HG03097 (cell line): Measurements from ENCODE around the gene RHBDD1.
A peak's percentile ranks its signal among the peaks of the same experiment; 100 is the strongest.
"Not testable (repeated sequence)": the region's sequence is repeated elsewhere in the genome, so short reads cannot be mapped to it uniquely, and the experiment has no call there.

Experiments
- ATAC-seq: cut with Tn5 transposase; IDR thresholded peaks from one replicate; pipeline ENCODE4 v1.9.1; 2021; ENCODE audit not compliant: unreplicated experiment, low FRiP score

RHBDD1 gene

DNA sequence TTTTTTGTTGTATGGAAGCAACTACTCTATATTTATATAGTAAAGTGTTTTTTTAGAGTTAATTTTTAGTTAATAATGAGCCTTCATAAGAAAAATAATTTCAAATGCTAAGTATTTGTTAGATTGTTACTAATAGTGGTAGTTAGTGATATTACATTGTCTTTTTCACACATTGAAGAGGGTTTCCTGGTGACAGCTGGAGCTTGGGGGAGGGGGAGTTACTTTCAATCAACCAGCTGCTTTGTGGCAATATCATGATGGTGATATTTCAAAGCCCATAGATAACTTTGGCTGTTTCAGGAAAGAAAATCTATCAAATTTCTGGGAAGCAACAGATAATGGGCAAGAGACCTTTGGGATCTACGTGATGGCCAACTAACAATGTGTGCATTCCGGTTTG is 4.1 kb downstream of the RHBDD1 start:
- no peak for ATAC-seq

DNA sequence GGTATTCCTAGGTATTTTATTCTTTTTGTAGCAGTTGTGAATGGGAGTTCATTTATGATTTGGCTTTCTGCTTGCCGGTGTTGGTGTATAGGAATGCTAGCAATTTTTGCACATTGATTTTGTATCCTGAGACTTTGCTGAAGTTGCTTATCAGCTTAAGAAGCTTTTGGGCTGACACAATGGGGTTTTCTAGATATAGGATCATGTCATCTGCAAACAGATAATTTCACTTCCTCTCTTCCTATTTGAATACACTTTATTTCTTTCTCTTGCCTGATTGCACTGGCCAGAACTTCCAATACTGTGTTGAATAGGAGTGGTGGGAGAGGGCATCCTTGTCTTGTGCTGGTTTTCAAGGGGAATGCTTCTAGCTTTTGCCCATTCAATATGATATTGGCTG is 7.1 kb downstream of the RHBDD1 start:
- not testable (repeated sequence) for ATAC-seq

- ATAC-seq, result peak; percentile 61
These were observed 9.7 kb downstream of the RHBDD1 start for GRCh38 chr2:226845386-226846116.

DNA sequence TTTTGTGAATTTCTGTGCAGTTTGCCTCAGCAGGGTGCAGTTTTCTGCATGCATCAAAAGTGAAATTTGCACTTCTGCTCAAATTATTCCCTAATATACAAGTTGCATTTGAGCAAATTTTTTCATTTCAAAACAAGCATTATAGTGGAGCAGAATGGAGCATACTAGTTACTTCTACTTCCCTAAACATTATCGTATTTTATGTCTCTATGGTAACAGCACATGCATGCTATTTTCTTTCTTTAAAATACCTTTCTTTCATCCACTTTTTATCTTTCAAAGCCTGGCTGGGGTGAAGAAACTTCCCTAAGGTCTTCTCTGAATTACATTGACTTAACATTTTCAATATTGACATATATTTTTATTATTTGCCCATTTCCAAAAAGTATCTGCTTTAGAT is 11.2 kb downstream of the RHBDD1 start:
- ATAC-seq, result no peak

GRCh38 chr2:226847511-226847910 is 11.7 kb downstream of the RHBDD1 start:
- ATAC-seq, result no peak

GRCh38 chr2:226849349-226849748 is 13.5 kb downstream of the RHBDD1 start:
- no peak for ATAC-seq

GRCh38 chr2:226850024-226850423 is 14.2 kb downstream of the RHBDD1 start:
- ATAC-seq, result no peak

DNA sequence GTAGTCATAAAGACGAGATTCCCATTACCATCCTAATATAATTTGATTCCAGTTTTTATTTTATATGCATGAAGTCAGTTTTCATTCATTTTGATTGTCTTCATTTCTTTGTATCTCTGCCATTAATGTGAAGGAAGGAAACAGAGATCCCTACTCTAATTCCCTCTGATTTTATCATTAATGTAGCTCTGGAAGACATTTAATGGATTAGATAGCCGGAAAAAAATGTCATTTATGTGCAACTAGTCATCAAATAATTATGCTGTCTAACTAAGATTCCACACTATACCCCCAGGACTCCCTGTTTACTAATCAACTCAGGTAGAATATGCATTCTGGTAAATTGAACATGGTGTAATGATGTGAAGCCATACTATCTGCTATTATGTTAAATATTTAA is 19.9 kb downstream of the RHBDD1 start:
- ATAC-seq, result no peak

DNA sequence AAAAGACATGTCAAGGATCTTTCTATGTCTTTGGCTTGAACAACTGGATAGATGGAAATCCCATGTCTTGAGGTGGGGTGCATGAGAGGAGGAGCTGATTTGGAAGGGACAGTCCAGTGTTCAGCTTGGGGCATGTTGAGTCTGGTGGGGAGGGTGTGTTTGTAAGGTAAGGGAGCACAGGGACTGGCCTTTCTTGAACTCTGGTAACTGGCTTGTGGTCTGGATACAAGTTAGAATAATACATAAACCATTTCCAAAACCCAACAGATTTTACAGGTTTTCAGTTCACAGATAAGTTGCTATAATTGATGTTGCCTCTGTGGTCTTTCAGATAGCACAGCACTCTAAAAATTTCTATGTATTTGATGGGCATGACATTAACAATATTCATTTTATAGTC is 24.2 kb downstream of the RHBDD1 start:
- ATAC-seq, result peak; percentile 49

GRCh38 chr2:226862623-226863022 is 26.8 kb downstream of the RHBDD1 start:
- no peak for ATAC-seq

- ATAC-seq, result no peak
These were observed 29.4 kb downstream of the RHBDD1 start for GRCh38 chr2:226865273-226865672.

DNA sequence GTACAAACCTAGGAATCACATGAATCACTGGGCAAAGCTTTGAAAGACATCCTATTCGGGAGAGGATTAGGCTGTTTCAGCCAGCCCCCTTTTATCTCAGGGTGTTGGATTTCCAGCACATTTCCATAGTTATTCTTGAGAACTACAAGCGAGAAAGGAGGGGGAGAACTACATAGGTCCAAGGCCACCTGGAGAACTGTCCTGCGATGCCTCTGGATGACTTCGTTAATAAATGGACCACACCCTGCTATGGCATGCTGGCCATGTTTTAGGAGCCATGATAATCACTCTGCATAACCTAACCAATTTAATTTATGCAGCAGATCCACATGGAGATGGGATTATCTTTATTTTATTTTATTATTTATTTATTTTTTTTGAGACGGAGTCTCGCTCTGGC is 29.9 kb downstream of the RHBDD1 start:
- no peak for ATAC-seq

- ATAC-seq, result no peak
These were observed 32.7 kb downstream of the RHBDD1 start for GRCh38 chr2:226868331-226869162.

DNA sequence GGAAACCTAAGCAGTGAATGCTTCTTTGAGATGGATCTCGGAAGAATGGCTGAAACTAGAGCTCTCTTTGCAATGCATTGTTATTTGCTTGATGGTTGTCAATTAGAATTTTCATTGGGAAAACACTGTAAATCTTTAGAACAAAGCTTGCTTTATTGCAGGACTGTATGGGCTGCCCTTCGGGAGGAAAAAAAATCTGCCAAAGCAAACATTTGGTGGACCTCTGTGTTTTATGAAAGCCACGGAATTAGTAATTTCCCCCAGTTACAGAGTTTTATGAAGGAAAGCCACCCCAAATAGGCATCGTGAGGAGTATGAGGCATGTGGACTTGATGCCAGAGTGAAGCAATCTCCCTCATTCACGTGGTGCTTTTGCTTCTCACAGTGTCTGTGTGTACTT is 33.5 kb downstream of the RHBDD1 start:
- no peak for ATAC-seq

DNA sequence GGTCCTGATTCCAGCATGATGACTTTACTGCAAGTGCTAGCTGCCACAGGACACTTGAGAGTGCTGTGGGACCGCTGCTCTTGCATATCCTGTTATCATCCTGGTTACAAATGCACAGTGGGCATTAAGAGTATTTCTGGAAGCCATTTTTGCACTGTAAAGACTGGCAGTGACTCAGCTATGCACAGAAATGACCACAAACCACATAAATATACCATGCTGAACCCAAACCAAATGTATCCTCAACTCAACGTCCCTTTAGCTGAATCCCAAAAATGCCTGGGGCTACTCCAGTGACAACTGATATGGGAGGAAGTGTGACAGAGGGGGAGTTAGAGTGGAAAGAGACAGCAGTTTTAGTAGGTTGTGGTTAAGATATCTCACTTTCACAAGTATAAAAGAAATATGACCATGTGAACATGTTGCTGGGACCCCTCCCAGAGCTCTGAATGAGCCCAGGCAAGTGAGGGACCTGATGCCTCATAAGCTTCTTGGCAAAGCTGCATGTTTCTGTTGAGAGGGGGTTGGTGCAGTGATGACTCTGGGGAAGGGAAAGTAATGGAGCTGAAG is 37.3 kb downstream of the RHBDD1 start:
- ATAC-seq, result peak; percentile 52

- no peak for ATAC-seq
These were observed 38.0 kb downstream of the RHBDD1 start for GRCh38 chr2:226873826-226874225.

DNA sequence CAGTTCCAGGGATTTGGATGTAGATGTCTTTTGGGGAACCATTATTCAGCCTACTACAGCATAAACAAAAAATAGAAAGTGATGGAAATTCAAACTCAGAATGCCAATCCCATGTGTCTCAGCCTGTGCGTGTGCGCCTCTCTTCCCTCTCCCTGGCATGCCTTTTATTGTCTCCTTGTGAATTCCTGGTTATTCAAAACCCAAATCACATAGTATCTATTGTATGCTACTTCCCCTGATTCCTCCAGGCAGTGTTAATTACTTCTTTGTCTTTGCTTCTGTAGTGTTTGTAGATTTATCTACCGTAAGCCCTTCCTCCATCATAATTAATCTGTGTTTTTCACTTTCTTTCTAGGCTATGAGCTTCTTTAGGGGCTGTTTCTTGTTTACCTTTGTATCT is 38.9 kb downstream of the RHBDD1 start:
- ATAC-seq, result no peak

GRCh38 chr2:226875438-226876225 is 39.8 kb downstream of the RHBDD1 start:
- no peak for ATAC-seq

- ATAC-seq, result no peak
These were observed 41.6 kb downstream of the RHBDD1 start for GRCh38 chr2:226877491-226877890.

DNA sequence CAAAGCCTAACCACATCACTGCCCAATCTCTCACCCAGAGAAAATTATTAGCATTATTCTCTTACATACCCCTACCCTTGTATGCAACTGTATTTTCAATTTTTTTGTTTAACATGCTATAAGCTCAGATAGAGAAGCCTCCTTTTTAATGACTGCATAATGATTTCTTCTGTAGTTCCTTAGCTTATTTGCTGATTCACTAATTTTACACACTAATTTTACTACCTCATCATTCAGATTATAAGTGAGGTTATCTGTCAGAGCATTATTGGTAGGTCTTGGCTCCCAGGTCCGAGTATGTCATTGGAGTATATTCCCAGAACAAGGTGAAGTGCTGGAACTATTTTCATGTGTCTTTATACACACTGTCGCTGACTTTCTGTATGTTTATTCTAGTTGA is 45.4 kb downstream of the RHBDD1 start:
- ATAC-seq, result no peak

- no peak for ATAC-seq
These were observed 46.8 kb downstream of the RHBDD1 start for GRCh38 chr2:226882606-226883005.
